NB4 (cell line): Measurements from ENCODE around the gene UBE3A.

Source experiments
- DNase-seq: peaks from one replicate; pipeline ENCODE4 v3.0.0; 2010; ENCODE audit warnings: low read depth
- H3K4me3 ChIP-seq: one replicate; pipeline ENCODE4 v1.5.1; 2011; ENCODE audit warnings: mild to moderate bottlenecking, low read depth, low read length, moderate library complexity
- CTCF ChIP-seq: IDR thresholded peaks from one replicate; pipeline ENCODE4 v1.5.1; 2012; ENCODE audit warnings: low read depth, low read length
- MAX ChIP-seq: IDR thresholded peaks from 2 replicates; pipeline ENCODE4 v1.6.1; 2011; ENCODE audit warnings: low read depth, low read length
- MYC ChIP-seq: IDR thresholded peaks from 2 replicates; pipeline ENCODE4 v1.6.1; 2011; ENCODE audit warnings: low read depth, low read length
- POLR2A ChIP-seq: IDR thresholded peaks from 2 replicates; pipeline ENCODE4 v1.6.1; 2011; ENCODE audit warnings: mild to moderate bottlenecking; ENCODE audit not compliant: insufficient read length; ENCODE audit errors: extremely low read depth

The UBE3A gene

GRCh38 chr15:25332306-25332705 is 106.5 kb downstream of the UBE3A start:
- DNase-seq, result no peak
- no peak overlapping the region for H3K4me3 ChIP-seq
- TF ChIP-seq MAX (no peak), MYC (no peak), POLR2A (no peak), CTCF (no peak)

- no peak for DNase-seq
- TF ChIP-seq CTCF, result no peak
- no peak for TF ChIP-seq MAX
- TF ChIP-seq MYC, result no peak
- no peak for TF ChIP-seq POLR2A
- no peak overlapping the region for H3K4me3 ChIP-seq
These were observed 107.0 kb downstream of the UBE3A start for GRCh38 chr15:25331860-25332259.

GRCh38 chr15:25331404-25331803 is 107.4 kb downstream of the UBE3A start:
- no peak for DNase-seq
- H3K4me3 ChIP-seq, result no peak overlapping the region
- no peak for TF ChIP-seq MAX
- no peak for TF ChIP-seq MYC
- no peak for TF ChIP-seq CTCF
- no peak for TF ChIP-seq POLR2A

GRCh38 chr15:25329696-25330095 is 109.1 kb downstream of the UBE3A start:
- H3K4me3 ChIP-seq, result no peak overlapping the region
- DNase-seq, result no peak
- TF ChIP-seq MAX (peak; percentile 79), MYC (peak; percentile 38; the same call in 1 of the 2 replicates), POLR2A (no peak), CTCF (no peak)

GRCh38 chr15:25327686-25328085 is 111.1 kb downstream of the UBE3A start:
- H3K4me3 ChIP-seq, result no peak overlapping the region
- no peak for TF ChIP-seq MYC
- no peak for TF ChIP-seq CTCF
- no peak for TF ChIP-seq POLR2A
- TF ChIP-seq MAX, result no peak
- DNase-seq, result no peak

- no peak for DNase-seq
- TF ChIP-seq MAX (no peak), CTCF (no peak), MYC (no peak), POLR2A (no peak)
- no peak overlapping the region for H3K4me3 ChIP-seq
These were observed 113.6 kb downstream of the UBE3A start for GRCh38 chr15:25325187-25325586.
